ENCODE results near the gene TMEM183A. TPM values are rescaled to one million over a fixed set of nuclear protein-coding genes. Genes with fewer than 3 reads are reported as not detected.

TMEM183A gene
- total and polyA plus RNA-seq, 7 donors: 17.1 to 33.9 (median 20.9) TPM

GRCh38 chr1:203031467-203031866 lies 24.3 kb downstream of the TMEM183A start:
- peak; percentile 19 for TF ChIP-seq CTCF (IDR thresholded peaks at IDR 0.05)
- intact Hi-C loops (cut with DNase I): no loop called here
- WGBS, 3 donors: 77 to 79% (median 77%) methylated on average over 6 of the region's 6 CpGs
- H3K36me3 ChIP-seq (ENCODE audit: insufficient read depth in 1 of 2, low read depth in 1 of 2): peaks cover 0 to 13% of the 10 kb centered on the region in 2 donors
- no peaks in the 10 kb centered on the region for H3K27me3 ChIP-seq (ENCODE audit: insufficient read depth in 3 of 3, low read length in 2 of 3)
- H3K4me1 ChIP-seq: peaks cover 63% of the 10 kb centered on the region
- no peak for DNase-seq
- no peak overlapping the region for H3K4me3 ChIP-seq
- H3K27ac ChIP-seq: no peak overlapping the region
- no peak for ATAC-seq
- no peaks in the 10 kb centered on the region for H3K9me3 ChIP-seq

- DNase-seq (no peak), ATAC-seq (no peak)
- 70 to 90% (median 74%) methylated on average over 2 of the region's 2 CpGs for WGBS, 3 donors
- Histone ChIP-seq H3K4me3 (no peak overlapping the region), H3K36me3 (ENCODE audit: insufficient read depth in 1 of 2, low read depth in 1 of 2) (peaks cover 0 to 13% of the 10 kb centered on the region in 2 donors), H3K9me3 (no peaks in the 10 kb centered on the region), H3K4me1 (peaks cover 73% of the 10 kb centered on the region), H3K27me3 (ENCODE audit: insufficient read depth in 3 of 3, low read length in 2 of 3) (no peaks in the 10 kb centered on the region), H3K27ac (peak overlapping the region; percentile 34)
- TF ChIP-seq CTCF (IDR thresholded peaks at IDR 0.05): no peak
- intact Hi-C loops (cut with DNase I): no loop called here
Measured at GRCh38 chr1:203033287-203033686, 26.1 kb downstream of the TMEM183A start.

- Histone ChIP-seq H3K4me3 (no peak overlapping the region), H3K4me1 (peaks cover 74% of the 10 kb centered on the region), H3K27me3 (ENCODE audit: insufficient read depth in 3 of 3, low read length in 2 of 3) (no peaks in the 10 kb centered on the region), H3K9me3 (no peaks in the 10 kb centered on the region), H3K36me3 (ENCODE audit: insufficient read depth in 1 of 2, low read depth in 1 of 2) (peaks cover 0 to 13% of the 10 kb centered on the region in 2 donors), H3K27ac (peak overlapping the region; percentile 97)
- no peak for ATAC-seq
- intact Hi-C loops (cut with DNase I): no loop called here
- no peak for DNase-seq
- 90 to 94% (median 91%) methylated on average over 2 of the region's 2 CpGs for WGBS, 3 donors
- no peak for TF ChIP-seq CTCF (IDR thresholded peaks at IDR 0.05)
Measured at GRCh38 chr1:203033917-203034316, 26.7 kb downstream of the TMEM183A start.

GRCh38 chr1:203034422-203035110 lies 27.4 kb downstream of the TMEM183A start:
- no peaks in the 10 kb centered on the region for H3K27me3 ChIP-seq (ENCODE audit: insufficient read depth in 3 of 3, low read length in 2 of 3)
- no peaks in the 10 kb centered on the region for H3K9me3 ChIP-seq
- H3K27ac ChIP-seq: peak overlapping the region; percentile 97
- intact Hi-C loops (cut with DNase I): loop anchor here in 1 of 2 donors (5.0 kb wide), 1 partner anchor 168 kb away; no protein-coding TSS in a partner anchor
- no peak for TF ChIP-seq CTCF (IDR thresholded peaks at IDR 0.05)
- DNase-seq (no peak), ATAC-seq (no peak)
- no peak overlapping the region for H3K4me3 ChIP-seq
- peaks cover 74% of the 10 kb centered on the region for H3K4me1 ChIP-seq
- H3K36me3 ChIP-seq (ENCODE audit: insufficient read depth in 1 of 2, low read depth in 1 of 2): peaks cover 0 to 13% of the 10 kb centered on the region in 2 donors
- WGBS, 3 donors: 80 to 89% (median 86%) methylated on average over 10 of the region's 10 CpGs

All from psoas muscle (tissue), 8 donors.